ENCODE data around the gene CRYBB1. TPM values are rescaled to one million over a fixed set of nuclear protein-coding genes. Genes with fewer than 3 reads are reported as not detected.
A peak's percentile ranks its signal among the peaks of the same experiment; 100 is the strongest.

Gene CRYBB1
- total RNA-seq, 3 donors from 2014 or later = not detected

DNA sequence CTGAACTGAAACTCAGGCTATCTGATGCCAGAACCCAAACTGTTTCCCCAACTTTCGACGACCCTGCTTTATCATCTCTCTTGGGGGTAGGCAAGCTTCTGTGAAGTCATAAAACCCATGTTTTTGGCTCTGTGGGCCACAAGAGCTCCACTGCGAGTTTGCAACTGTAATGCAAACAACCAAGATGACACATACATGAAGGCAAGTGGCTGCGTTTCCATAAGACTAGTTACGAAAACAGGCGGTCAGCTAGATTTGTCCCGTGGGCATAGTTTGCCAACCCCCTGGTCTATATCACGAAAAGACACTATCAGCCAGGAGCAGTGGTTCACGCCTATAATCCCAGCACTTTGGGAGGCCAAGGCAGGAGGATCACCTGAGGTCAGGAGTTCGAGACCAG, 65.4 kb downstream of the CRYBB1 start:
- no peaks in the 10 kb centered on the region for H3K36me3 Mint-ChIP-seq (ENCODE audit: insufficient read depth)
- DNase-seq = no peak
- H3K4me1 Mint-ChIP-seq (ENCODE audit: low read depth) = peaks cover 18% of the 10 kb centered on the region
- H3K9me3 Mint-ChIP-seq = no peaks in the 10 kb centered on the region
- no peak overlapping the region for H3K4me3 Mint-ChIP-seq
- no peaks in the 10 kb centered on the region for H3K27me3 Mint-ChIP-seq (ENCODE audit: low read depth)
- no peak for ATAC-seq

DNA sequence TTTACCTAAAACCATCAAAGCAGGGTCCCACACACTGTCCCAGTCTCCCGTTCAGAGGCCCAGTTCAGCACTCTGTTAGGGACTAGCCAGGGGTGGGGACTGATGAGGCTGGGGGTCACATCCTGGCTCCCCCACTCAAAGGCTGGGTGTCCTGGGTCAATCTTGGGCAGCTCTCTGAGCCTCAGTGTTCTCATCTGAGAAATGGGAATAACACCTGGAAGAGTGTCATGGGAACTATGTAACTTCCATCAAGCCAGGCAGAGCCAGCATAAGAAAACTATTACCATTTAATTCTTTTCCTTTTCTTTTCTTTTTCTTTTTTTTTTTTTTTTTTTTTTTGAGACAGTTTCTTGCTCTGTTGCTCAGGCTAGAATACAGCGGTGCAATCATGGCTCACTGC, 66.3 kb downstream of the CRYBB1 start:
- DNase-seq (no peak), ATAC-seq (no peak)
- Mint-ChIP-seq H3K9me3 (no peaks in the 10 kb centered on the region), H3K4me1 (ENCODE audit: low read depth) (peaks cover 25% of the 10 kb centered on the region), H3K36me3 (ENCODE audit: insufficient read depth) (peaks cover 1% of the 10 kb centered on the region), H3K4me3 (peak overlapping the region; percentile 26), H3K27me3 (ENCODE audit: low read depth) (no peaks in the 10 kb centered on the region)

DNA sequence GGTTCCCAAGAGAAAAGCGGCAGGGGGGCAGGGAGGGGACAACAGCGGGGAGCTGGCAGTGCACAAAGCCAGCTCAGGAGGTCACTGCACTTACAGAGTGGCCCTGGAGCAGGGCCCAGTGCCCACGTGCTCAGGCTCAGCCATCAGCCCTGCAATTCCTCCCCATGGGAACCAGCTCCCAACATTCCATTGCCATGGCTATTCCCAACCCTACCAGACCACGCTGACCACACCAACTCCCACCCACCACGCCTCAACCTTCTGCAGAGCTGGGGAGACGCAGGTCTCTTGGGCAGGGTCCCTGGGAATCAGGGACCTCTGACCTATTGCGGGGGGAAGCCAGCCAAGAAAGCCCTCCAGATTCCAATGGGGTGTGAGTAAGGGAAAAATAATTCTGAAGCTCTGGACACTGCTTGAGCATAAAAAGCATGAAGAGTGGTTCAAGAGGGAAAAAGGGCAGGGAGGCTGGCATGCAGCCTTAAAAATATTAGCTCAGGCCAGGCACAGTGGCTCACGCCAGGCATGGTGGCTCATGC, 67.3 kb downstream of the CRYBB1 start:
- Mint-ChIP-seq H3K36me3 (ENCODE audit: insufficient read depth) (peaks cover 4% of the 10 kb centered on the region), H3K4me1 (ENCODE audit: low read depth) (peaks cover 25% of the 10 kb centered on the region), H3K4me3 (no peak overlapping the region), H3K9me3 (no peaks in the 10 kb centered on the region), H3K27me3 (ENCODE audit: low read depth) (no peaks in the 10 kb centered on the region)
- ATAC-seq (no peak), DNase-seq (no peak)

DNA sequence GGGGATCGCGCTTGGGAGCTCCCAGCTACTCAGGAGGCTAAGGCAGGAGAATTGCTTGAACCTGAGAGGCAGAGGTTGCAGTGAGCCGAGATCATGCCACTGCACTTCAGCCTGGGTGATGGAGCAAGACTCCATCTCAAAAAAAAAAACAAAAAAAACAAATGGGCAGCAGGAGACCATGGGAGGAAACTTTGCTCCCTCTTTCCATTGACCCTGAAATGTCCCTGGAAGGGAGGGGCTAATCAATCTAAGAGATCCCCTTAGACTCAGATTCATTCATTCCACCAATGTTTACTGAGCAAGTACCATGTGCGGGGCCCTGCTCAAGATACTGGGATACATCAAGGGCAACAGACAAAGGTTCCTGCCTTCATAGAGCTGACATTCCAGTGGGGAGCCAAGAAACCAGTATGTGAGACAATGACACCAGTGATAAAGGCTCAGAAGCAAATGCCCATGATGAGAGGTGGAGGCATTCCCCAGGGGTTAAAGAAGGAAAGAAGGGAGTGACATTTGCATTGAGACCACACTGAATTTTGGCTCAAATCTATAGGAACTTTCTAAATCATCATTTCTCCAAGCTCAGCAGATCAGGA, 67.8 kb downstream of the CRYBB1 start:
- ATAC-seq (no peak), DNase-seq (no peak)
- Mint-ChIP-seq H3K4me3 (no peak overlapping the region), H3K27me3 (ENCODE audit: low read depth) (no peaks in the 10 kb centered on the region), H3K9me3 (no peaks in the 10 kb centered on the region), H3K36me3 (ENCODE audit: insufficient read depth) (peaks cover 4% of the 10 kb centered on the region), H3K4me1 (ENCODE audit: low read depth) (peaks cover 26% of the 10 kb centered on the region)

Other genes starting within 250 kb of the CRYBB1 start
- 10 to 100 TPM in 1 of 3 donors, 1 to 10 TPM in 2; 8.2 to 10.4 (median 8.9) TPM for gene ASPHD2, start 188.8 kb downstream of the CRYBB1 start, total RNA-seq
- 10 to 100 TPM; 30.8 to 34.1 (median 33.8) TPM for gene HPS4, start 134.2 kb downstream of the CRYBB1 start, total RNA-seq
- 10 to 100 TPM; 32.5 to 40.4 (median 40.2) TPM for gene SRRD, start 134.2 kb downstream of the CRYBB1 start, total RNA-seq
- gene TFIP11, start 105.6 kb downstream of the CRYBB1 start, total RNA-seq = 10 to 100 TPM; 52.4 to 68.5 (median 61.0) TPM
- gene TPST2, start 27.9 kb downstream of the CRYBB1 start, total RNA-seq = 10 to 100 TPM; 32.5 to 45.4 (median 38.8) TPM
- not detected for gene CRYBA4, start 3.9 kb upstream of the CRYBB1 start, total RNA-seq
- gene MIAT, start 39.6 kb upstream of the CRYBB1 start, total RNA-seq = 10 to 100 TPM in 1 of 3 donors, 1 to 10 TPM in 2; 3.4 to 11.4 (median 9.8) TPM

Data from activated T-cell treated with anti-CD3 and anti-CD28 coated beads, Interleukin-2, amount 50 U/mL, for 4 hours (primary cell).